HG03025 (cell line): ENCODE results near the gene SNX21.

Experiments
- ATAC-seq: cut with Tn5 transposase; IDR thresholded peaks from one replicate; pipeline ENCODE4 v1.9.1; 2021; ENCODE audit warnings: mild to moderate bottlenecking, moderate library complexity; ENCODE audit not compliant: unreplicated experiment, low FRiP score

SNX21 gene

DNA sequence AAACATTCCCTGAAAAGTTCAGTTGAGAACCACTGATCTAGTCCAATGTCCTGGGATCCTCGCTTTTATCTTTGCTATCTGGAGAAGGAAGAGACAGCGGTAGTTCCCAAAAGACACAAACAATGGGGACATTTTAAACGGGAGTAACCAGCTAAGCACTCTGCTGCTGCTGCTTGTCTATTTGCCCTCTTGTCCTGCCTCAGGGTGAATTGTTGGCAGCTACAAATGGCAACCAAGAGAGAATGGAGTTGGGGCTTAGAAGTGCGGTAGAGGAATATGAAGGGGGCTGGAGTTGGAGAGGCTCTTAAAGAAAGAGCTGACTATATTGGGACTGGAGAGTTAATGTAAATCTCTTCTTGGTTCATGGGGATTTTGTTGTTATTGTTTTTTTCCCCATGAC lies 41.0 kb downstream of the SNX21 start:
- no peak for ATAC-seq

DNA sequence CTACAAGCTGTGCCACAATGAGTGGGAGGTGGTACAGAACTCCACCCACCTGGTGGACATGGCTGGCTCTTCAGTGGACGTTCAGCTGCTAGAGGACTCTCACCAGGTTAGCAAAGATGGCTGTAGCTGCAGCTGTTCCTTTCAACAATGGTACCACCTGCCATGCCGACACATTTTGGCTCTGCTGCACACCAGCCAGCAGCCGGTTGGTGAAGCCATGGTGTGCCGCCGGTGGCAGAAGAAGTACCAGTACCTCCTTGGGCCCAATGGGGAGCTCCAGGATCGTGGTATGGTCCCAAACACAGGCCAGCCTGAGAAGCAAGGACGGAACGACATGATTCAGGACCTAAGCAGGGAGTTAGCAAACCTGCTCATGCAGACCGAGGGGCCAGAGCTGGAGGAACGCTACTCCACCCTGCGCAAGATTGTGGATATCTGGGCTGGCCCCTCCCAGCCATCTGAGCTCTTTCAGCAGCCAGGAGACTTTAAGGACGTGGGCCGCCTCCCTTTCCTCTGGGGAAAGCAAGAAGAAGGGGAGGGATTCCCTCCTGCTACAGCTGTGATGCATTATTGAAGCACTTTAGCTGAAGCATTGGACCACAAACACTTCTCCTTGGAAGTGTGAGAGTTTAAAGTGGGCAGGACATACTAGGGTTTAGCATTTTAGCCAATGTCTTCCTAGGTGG lies 44.6 kb downstream of the SNX21 start:
- ATAC-seq, result no peak

GRCh38 chr20:45880988-45881788 lies 47.6 kb downstream of the SNX21 start, which contains the start of gene ZSWIM1:
Gene ZSWIM1 (plus strand): TSS chr20:45881227. CDS start chr20:45882593, 1,366 bp downstream.
- peak; percentile 82 for ATAC-seq

DNA sequence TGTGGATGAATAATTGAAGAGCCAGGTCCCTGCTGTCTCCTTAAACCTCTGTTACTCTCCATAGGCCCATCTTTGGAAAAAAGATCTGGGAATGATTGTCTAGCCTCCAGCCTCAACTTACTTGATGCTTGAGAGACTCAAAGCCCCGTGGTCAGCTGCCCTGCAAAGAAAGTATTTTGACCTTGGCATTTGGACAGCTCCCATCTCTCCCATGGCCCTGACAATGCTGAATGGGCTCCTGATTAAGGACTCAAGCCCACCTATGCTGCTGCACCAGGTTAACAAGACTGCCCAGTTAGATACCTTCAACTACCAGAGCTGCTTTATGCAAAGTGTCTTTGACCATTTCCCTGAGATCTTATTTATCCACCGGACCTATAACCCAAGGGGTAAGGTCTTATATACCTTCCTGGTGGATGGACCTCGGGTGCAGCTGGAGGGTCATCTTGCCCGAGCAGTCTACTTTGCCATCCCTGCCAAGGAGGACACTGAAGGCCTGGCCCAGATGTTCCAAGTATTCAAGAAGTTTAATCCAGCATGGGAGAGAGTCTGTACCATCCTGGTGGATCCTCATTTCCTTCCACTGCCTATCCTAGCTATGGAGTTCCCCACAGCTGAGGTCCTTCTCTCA lies 49.0 kb downstream of the SNX21 start:
- ATAC-seq, result no peak

- ATAC-seq, result no peak
Measured at GRCh38 chr20:45883100-45883469, 49.5 kb downstream of the SNX21 start.

DNA sequence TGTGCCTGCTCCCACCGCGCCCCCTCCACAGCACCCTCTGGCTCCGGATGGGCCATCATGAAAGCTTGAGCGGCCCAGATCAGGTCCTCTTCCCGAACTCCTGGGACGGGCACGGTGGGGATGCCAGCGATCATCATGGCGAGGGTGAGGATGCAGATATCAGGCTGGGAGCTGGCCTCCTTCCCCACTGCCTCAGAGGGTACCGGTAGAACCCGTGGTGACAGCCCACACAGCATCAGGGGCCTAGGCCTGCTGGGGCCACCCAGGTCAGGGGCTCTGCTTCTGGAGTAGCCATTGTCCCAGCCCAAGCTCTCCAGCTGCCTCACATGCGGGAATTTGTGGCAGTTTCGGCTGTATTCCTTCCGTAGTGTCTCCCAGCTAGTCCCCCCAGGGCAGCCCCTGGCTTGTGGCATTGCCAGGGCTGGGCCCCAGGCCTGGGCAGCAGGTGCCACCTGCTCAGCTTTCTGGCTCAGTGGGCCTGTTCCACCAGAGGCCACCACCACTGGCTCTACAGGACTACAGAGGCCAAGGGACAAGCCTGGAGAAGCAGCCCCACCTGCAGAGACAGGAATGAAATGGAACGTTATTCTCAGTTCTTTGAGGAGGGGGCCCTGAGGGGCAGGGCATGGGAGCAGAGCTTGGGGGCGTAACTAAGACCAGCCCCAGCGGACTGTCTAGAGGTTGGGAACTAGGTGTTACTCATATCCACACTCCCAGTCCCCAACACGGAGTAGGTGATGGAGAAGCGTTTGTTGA lies 53.2 kb downstream of the SNX21 start:
- no peak for ATAC-seq

DNA sequence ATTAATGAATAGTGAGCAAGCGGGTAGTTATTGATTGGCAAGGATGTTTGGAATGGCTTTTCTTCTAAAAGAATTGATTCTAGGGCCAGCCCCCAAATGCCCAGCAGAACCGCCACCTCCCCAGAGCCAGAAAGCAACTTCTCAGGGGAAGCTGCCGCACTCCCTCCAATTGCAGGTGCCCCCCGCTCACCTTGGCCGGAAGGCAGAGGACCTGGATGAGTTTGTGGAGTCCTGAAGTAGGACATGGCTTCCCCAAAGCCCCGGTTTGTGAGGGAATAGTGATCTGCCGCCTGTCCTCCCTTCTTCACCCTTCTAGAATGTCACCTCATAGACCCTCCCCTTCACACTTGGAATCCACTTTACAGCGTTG lies 53.7 kb downstream of the SNX21 start, which contains the start of gene SPATA25:
Gene SPATA25, minus strand, starts transcription at position 277 of the 370 bp plus-strand sequence. Its CDS starts 32 bp downstream, at position 245.
- ATAC-seq, result no peak

- no peak for ATAC-seq
Measured at GRCh38 chr20:45888681-45889080, 55.1 kb downstream of the SNX21 start.

GRCh38 chr20:45890077-45890984 lies 56.7 kb downstream of the SNX21 start:
- peak; percentile 23 for ATAC-seq

GRCh38 chr20:45890985-45891983 lies 57.7 kb downstream of the SNX21 start, which contains the start of the genes CTSA and NEURL2:
Gene CTSA (plus strand): TSS chr20:45891335. CDS start chr20:45891569, 234 bp downstream.
Gene NEURL2 (minus strand): TSS chr20:45891208. CDS start chr20:45890991, 217 bp downstream.
- ATAC-seq, result peak; percentile 57

- no peak for ATAC-seq
Measured at GRCh38 chr20:45892049-45892825, 58.6 kb downstream of the SNX21 start.
